ENCODE measurements around the gene PRLR. TPM values are rescaled to one million over a fixed set of nuclear protein-coding genes. Genes with fewer than 3 reads are reported as not detected.
A peak's percentile ranks its signal among the peaks of the same experiment; 100 is the strongest.

PRLR gene
- total RNA-seq, 2 donors from 2014 or later = 0.04 TPM; not detected in 1

DNA sequence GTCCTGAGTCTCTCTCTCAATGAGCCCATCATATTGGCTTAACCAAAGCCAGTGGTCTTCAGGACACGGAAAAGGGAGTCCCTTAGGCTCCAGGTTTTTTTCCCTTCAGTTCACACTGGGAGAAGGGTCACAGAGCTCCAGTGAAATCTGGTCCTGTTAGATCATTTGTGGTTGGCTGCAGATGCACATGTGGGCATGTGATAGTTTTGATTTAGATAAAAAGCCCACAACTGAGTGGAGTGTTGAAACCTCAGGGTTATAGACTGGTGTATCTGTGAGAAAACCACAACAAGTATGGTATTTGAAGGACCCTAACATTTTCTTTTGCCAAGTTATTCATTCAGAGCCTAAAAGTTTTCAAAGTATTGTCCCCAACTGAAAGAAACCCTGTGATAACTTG, 46.7 kb downstream of the PRLR start:
- Mint-ChIP-seq H3K36me3 (no peaks in the 10 kb centered on the region), H3K27ac (no peak overlapping the region), H3K9me3 (no peaks in the 10 kb centered on the region)
- no peak for ATAC-seq
- no peak for DNase-seq (ENCODE audit: low spot score in 2 of 2)

DNA sequence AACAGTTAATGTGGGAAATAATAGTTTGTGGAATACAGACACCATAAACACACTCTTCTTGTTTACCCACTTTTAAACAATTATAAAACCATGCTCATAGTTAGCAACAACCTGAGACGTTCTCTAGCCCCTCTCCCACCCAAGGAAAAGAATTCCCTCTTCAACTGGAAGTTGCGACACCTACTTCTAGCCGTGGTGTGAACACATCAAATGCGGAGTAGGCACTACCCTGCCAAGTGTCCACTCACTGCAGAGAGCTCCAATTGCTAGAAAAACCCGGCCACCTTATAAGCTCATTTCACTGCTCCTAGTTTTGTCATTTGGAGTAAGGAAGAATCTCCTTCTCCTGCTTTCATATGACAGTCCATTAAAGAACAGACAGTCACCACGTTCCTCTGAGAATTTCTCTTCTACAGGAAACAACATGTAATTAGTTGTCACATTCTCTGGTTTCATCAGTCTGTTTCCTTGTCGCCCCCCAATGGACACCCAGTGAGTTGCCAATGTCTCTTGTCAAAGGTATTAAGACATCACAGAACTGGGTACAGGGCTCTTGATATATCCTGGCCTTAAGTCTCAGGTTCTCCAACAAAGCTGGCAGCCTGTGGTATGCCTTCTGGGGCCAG, 47.3 kb downstream of the PRLR start:
- DNase-seq (ENCODE audit: low spot score in 2 of 2) (peak in 1 of 2 donors; percentile 28), ATAC-seq (peak in 1 of 2 donors; percentile 50)
- Mint-ChIP-seq H3K27ac (no peak overlapping the region), H3K9me3 (no peaks in the 10 kb centered on the region), H3K36me3 (no peaks in the 10 kb centered on the region)

DNA sequence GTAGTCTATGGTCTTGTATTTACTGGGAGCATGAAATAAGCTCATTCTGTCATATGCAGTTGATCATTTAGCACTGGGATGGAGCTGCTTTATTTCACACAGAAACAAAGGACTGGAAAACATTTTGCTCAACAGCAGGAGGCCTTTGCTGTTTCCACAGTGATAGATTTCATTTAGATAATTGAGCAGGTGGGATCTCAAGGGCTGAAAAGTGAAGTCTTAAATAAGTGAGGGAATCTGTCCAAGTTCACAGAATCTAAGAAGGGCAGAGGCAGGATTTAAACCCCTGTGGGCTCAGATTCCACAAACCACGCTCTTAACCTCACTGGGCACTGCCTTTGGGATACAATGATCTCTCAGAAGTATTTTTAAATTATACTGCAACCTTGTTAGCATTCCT, 47.8 kb downstream of the PRLR start:
- no peak for ATAC-seq
- H3K27ac Mint-ChIP-seq = no peak overlapping the region
- H3K36me3 Mint-ChIP-seq = no peaks in the 10 kb centered on the region
- DNase-seq (ENCODE audit: low spot score in 2 of 2) = no peak
- no peaks in the 10 kb centered on the region for H3K9me3 Mint-ChIP-seq

DNA sequence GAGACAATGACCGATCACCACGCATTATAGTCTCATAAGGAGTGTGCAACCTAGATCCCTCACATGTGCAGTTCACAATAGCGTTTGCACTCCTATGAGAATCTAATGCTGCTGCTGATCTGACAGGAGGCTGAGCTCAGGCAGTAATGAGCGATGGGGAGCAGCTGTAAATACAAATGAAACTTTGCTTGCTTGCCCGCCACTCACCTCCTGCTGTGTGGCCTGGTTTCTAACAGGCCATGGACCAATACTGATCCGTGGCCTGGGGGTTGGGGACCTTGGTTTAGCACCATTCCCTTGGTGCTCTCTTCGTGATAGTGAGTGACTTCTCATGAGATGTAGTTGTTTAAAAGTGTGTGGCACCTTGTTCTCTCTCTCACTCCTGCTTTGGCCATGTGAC, 50.2 kb downstream of the PRLR start:
- Mint-ChIP-seq H3K36me3 (no peaks in the 10 kb centered on the region), H3K9me3 (peaks cover 0 to 8% of the 10 kb centered on the region in 2 donors), H3K27ac (no peak overlapping the region)
- DNase-seq (ENCODE audit: low spot score in 2 of 2) = no peak
- ATAC-seq = no peak

DNA sequence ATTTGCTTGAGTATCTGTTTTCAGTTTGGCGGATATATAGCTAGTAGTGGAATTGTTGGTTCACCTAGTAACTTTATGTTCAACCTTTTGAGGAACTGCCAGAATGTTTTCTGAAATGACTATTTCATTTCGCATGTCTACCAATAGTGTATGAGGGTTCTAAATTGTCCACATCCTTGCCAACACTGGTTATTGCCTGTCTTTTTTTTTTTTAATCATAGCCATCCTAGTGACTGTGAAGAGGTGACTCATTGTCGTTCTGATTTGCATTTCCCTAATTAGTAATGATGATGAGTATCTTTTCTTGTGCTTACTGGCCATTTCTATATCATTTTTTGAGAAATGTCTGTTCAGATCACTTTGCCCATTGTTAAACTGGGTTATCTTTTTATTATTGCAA, 52.5 kb downstream of the PRLR start:
- Mint-ChIP-seq H3K9me3 (peaks cover 0 to 14% of the 10 kb centered on the region in 2 donors), H3K36me3 (no peaks in the 10 kb centered on the region), H3K27ac (no peak overlapping the region)
- DNase-seq (ENCODE audit: low spot score in 2 of 2) (no peak), ATAC-seq (peak in 1 of 2 donors; percentile 94)

DNA sequence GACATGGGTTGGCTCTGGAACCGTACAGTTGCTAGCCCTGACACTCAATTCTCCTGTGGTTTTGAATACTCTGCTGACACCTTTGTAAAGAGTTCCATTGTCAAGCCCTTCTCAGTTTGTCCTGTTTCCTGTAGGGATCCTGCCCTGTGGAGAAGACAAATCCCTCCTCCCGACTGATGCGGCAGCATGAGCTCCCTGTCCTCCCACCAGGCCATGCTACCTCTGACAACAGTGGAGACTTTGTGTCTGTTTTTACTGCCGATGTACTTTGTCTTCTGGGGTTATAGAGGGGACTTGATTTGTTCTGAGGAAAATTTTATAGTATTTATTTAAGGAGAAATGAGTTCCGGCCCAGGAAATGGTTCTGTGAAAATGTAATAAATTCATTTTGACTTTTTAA, 57.8 kb downstream of the PRLR start:
- H3K36me3 Mint-ChIP-seq = no peaks in the 10 kb centered on the region
- DNase-seq (ENCODE audit: low spot score in 2 of 2) = no peak
- no peak for ATAC-seq
- H3K9me3 Mint-ChIP-seq = peaks cover 0 to 16% of the 10 kb centered on the region in 2 donors
- no peak overlapping the region for H3K27ac Mint-ChIP-seq

DNA sequence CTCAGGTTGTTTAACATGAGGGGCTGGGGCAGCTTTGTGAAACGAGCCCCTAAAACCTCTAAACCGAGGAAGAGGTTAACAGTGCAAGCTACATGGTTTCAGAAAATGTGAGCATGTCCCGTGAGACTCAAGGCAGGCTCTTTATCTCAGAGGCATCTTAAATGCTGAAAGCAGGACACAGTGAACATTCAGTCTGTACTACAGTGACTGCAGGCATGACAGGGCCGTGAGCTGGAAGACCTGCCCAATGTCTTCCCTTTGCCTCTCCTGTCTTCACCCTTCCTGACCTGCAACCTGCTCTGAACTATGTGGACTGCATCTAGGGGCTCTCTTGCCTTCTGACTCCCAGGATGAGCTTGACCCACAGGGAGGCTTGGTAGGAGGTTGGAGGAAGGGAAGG, 58.3 kb downstream of the PRLR start:
- H3K27ac Mint-ChIP-seq = no peak overlapping the region
- ATAC-seq (no peak), DNase-seq (ENCODE audit: low spot score in 2 of 2) (no peak)

DNA sequence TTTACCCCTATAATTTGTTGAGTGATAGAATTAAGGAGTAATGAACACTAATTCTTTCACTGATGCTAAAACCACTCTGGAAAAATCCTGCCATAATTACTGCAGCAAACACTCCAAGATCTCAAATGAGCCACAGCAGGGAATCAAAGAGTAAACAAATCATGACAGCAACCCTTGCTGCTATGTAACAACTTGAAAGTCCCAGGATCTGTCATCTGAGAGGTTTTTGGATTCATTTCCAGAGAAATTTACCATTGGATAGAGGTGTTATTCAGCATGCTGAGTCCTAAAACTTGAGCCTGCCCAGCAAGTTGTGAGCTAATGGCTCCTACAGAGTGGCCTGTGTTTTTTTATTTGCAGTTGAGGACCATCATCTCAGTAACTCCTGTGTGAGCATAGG, 59.2 kb downstream of the PRLR start:
- no peak for ATAC-seq
- Mint-ChIP-seq H3K9me3 (peaks cover 4 to 23% of the 10 kb centered on the region in 2 donors), H3K27ac (no peak overlapping the region), H3K36me3 (no peaks in the 10 kb centered on the region)
- no peak for DNase-seq (ENCODE audit: low spot score in 2 of 2)

More for the DNA sequence above, 58.3 kb downstream of the PRLR start:
- H3K36me3 Mint-ChIP-seq = no peaks in the 10 kb centered on the region
- H3K9me3 Mint-ChIP-seq = peaks cover 3 to 21% of the 10 kb centered on the region in 2 donors

DNA sequence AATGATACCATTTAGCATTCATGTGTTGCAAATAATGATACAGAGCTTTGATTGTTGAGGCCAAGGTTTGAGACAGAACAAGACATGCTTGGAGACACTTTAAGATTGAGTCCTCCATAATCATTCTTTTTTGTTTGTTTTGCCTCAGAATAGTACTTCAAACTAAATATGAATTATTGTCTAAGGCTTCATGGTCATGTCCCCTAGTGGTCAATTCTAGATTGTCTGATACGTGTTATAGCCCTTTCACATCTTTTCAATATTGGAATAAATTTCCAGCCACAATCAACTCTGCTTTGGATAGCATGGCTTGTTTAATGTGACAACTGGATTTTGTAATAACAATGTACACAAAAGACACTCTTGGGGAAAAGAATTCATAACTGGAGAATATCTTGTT, 64.2 kb downstream of the PRLR start:
- H3K9me3 Mint-ChIP-seq = peaks cover 4 to 9% of the 10 kb centered on the region in 2 donors
- no peaks in the 10 kb centered on the region for H3K36me3 Mint-ChIP-seq
- ATAC-seq (no peak), DNase-seq (ENCODE audit: low spot score in 2 of 2) (no peak)
- H3K27ac Mint-ChIP-seq = no peak overlapping the region

DNA sequence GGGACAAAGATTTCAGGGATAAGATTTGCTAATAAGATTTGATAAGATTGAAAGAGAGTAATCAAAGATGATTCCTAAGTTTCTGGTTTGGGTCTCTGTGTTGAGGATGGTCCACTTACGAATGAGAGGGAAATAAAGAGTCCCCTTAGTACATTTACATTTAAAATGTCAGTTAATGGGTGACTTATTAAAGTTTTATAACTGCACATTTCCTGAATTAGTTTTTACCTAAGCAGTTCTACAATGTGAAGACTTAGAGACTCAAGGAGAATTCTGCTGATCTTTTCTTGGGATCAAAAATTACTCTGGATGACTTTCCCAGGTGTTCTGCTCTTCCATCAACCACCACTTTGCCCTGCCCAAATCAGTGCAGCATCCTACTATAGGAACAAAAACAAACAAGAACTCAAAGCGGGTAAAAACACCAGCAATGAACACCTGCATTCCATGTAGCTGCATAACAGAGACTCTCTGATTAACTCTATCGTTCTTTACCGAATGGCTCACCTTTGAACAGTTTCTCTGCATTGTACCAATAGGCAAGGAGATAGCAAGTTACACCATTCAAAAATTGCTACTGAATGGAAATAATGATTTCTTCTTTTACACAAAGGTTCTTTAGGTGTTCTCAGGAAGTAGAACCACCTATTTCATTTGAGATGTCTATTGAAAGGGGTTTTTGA, 65.3 kb downstream of the PRLR start:
- peaks cover 4 to 9% of the 10 kb centered on the region in 2 donors for H3K9me3 Mint-ChIP-seq
- H3K27ac Mint-ChIP-seq = no peak overlapping the region
- DNase-seq (ENCODE audit: low spot score in 2 of 2) (no peak), ATAC-seq (no peak)
- no peaks in the 10 kb centered on the region for H3K36me3 Mint-ChIP-seq

DNA sequence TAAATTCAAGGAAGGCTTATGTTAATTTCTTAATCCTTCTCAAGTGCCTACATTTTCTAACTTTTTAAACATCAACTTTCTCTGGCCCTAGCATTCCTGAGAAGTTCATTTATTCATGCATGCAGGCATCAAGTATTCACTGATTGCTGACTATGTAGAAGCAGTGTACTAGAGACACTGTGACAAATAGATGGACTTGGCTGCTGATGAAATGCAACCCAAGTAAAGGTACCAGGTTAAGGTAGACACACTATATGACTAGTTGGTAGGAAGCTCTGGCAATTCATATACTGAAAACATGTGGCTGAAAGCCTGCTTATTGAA, 66.6 kb downstream of the PRLR start:
- Mint-ChIP-seq H3K36me3 (no peaks in the 10 kb centered on the region), H3K27ac (no peak overlapping the region), H3K9me3 (peaks cover 4 to 9% of the 10 kb centered on the region in 2 donors)
- ATAC-seq (no peak), DNase-seq (ENCODE audit: low spot score in 2 of 2) (no peak)

DNA sequence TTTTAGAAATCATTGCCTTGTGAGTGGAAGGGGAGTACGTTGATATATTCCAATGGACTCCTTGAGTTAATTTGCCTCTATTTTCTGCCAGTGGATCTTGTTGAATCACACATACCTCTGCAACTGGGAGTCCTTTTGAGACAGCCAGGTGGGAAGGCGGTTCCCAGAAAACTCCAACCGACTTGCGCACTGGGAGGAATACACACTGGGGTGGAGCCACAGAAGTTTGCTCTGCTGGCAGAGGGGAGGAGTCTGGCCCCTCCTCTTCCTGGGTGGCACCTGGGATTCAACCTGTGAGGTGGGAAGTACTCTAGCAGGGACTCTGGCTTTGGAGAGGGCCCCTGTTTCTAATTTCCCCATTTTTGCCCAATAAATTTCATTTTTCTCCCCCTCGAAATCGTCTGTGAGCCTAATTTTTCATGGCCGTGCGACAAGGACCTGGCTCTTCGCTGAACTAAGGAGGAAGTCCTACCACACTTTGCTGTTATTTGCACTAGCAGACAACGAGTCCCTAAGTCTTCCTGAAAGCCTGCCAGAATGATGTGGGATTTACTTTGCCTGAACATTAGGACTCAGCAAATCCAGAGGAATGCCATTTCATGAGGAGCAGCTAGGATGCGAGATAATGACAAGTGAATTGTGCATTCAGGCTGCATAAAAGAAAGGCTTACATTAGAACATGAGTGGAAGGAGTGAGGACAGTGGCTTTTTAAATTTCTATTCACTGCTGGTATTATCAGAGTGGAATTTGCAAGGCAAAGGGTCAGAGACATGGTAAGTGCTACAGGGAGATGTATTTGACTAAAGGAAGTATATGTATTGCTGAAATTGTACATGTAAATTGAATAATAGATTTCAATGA, 67.2 kb downstream of the PRLR start:
- no peak overlapping the region for H3K27ac Mint-ChIP-seq
- ATAC-seq (no peak), DNase-seq (ENCODE audit: low spot score in 2 of 2) (no peak)
- no peaks in the 10 kb centered on the region for H3K36me3 Mint-ChIP-seq
- peaks cover 4 to 9% of the 10 kb centered on the region in 2 donors for H3K9me3 Mint-ChIP-seq

DNA sequence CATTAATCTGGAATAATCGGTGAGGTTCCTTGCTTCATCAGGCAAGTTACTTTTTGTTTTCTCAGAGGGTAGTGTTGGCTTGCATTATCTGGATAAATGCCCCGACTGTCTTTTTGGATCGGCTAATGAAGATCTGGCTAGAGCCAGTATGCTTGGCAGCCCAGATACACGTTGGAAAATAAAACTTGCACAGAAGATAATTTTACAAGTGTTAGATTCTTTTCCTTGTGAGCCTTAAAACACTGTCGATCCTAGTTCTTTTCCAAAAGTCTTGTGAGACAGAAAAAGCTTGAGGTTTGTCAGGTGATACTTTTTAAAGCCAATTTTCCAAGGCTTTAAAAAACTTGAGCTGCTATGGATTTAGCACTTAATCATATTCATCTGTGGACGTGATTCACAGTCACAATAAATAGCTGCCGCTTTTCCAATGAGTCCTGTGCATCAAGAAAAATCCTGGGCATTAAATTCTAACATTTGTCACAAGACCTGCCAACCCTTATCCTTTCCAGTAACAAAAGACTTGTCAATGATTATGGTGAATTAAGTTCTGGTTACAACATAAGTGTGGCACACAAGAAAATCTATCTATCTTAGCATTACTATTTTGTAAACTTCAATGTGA, 68.5 kb downstream of the PRLR start:
- no peaks in the 10 kb centered on the region for H3K9me3 Mint-ChIP-seq
- ATAC-seq = no peak
- no peak for DNase-seq (ENCODE audit: low spot score in 2 of 2)
- H3K36me3 Mint-ChIP-seq = no peaks in the 10 kb centered on the region
- H3K27ac Mint-ChIP-seq = no peak overlapping the region

DNA sequence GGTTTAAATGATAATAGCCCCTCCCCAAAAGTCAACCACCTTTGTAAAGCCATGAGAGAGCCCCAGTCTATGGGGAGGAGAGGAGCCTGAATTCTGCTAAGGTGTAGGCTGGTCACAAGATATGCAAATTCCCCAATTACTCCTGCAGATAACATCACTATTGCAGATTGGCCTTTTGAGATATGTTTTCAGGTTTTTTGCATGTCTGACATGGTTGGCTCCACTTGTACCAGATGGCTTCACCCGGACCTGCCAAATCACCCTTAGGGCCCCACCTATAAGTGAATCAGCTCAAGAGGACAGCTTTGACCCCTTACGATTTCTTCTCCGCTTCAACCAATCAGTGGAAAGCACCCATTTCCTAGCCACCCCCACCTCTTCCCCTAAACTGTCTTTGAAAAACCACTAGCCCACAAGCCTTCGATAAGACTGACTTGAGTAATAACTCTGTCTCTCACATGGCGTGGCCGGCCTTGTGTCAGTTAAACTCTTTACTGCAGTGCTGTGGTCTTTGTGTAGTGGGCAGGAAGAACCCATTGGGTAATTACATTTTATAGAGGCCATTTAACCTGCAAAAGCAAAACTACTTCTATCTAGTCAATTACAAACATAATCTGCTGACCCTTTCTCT, 69.7 kb downstream of the PRLR start:
- H3K27ac Mint-ChIP-seq = no peak overlapping the region
- DNase-seq (ENCODE audit: low spot score in 2 of 2) (no peak), ATAC-seq (peak in 1 of 2 donors; percentile 30)
- H3K9me3 Mint-ChIP-seq = no peaks in the 10 kb centered on the region
- no peaks in the 10 kb centered on the region for H3K36me3 Mint-ChIP-seq

DNA sequence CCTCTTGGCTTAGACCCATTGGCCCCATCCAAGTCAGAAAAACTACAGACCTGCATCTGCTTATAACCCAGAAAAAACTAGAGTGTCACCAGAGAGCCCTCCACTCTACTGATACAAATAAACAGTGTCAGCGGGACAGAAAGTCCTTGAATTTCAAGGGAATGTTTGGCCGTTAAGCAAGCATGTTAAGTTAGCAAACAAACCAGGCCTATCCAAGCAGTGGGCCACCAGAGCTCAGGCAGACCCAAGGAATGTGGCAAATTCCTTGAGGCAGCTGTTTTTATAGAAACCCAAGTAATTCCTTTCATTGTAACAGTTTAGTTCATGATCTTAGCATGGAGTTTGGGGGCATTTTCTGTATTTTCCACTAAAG, 70.9 kb downstream of the PRLR start:
- no peak for DNase-seq (ENCODE audit: low spot score in 2 of 2)
- H3K27ac Mint-ChIP-seq = no peak overlapping the region
- no peaks in the 10 kb centered on the region for H3K9me3 Mint-ChIP-seq
- H3K36me3 Mint-ChIP-seq = no peaks in the 10 kb centered on the region
- no peak for ATAC-seq

DNA sequence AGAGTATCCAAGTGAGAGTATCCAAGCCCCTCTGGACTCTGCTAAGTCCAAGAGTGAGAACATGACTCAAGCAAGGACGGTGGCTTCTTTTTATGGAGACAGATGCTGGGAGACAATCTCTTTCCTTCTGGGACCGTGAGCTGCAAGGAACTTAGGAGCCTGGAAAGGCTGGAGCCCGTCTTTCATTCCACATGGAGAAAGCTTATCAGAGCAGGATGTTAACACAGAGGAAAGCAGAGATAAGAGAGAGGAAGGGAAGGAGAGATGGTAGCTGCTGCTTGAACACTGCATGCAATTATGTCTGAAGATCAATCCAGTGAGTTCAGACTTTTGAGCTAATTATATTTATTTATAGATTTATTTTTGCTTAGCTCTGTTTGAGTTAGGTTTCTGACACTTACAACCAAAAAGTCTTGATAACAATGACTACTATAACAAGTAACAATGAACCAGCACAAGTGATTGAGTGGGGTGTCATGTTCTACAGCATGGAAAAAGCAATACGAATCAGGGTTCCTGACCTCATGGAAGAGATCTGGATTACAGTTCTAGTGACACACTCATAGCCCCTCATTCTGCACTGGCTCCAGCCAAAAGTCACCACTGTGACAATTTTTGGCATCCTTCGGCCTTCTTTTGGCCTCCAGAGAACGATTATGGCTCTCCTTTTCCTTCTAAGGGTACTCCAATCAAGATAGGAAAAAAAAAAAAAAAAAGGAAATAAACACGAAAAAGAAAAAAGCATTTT, 71.5 kb downstream of the PRLR start:
- DNase-seq (ENCODE audit: low spot score in 2 of 2) (no peak), ATAC-seq (no peak)
- H3K27ac Mint-ChIP-seq = no peak overlapping the region
- no peaks in the 10 kb centered on the region for H3K9me3 Mint-ChIP-seq
- H3K36me3 Mint-ChIP-seq = no peaks in the 10 kb centered on the region

Data from activated naive CD4-positive, alpha-beta T cell treated with anti-CD3 and anti-CD28 coated beads, Interleukin-2, amount 50 U/mL, for 72 hours (primary cell).